Activated CD8-positive, alpha-beta T cell treated with anti-CD3 and anti-CD28 coated beads for 36 hours (primary cell): ENCODE data around the gene HS3ST2. TPM values are rescaled to one million over a fixed set of nuclear protein-coding genes. Genes with fewer than 3 reads are reported as not detected.

Experiments
- ATAC-seq: fragments of 200-7000 bp; cut with Tn5 transposase; one replicate; pipeline ENCODE4 v1.10.0; 2021; ENCODE audit warnings: mild to moderate bottlenecking, moderate library complexity
- CTCF ChIA-PET: fragments of 350-600 bp; sonication (Branson Sonifier 250); formaldehyde crosslinking; loops from one replicate; lab custom pipeline; 2021; ENCODE audit warnings: antibody characterized with exemption; lab: Charles Lee
- POLR2A ChIA-PET: fragments of 350-600 bp; sonication (Branson Sonifier 250); formaldehyde crosslinking; loops from one replicate; lab custom pipeline; 2021; ENCODE audit warnings: antibody characterized with exemption; lab: Charles Lee
- DNase-seq: peaks from one replicate; pipeline ENCODE4 v3.0.0-alpha.2; 2020
- H3K27ac Mint-ChIP-seq: one replicate; pipeline ENCODE4 v1.8.0; 2021; ENCODE audit warnings: mild to moderate bottlenecking, mixed read lengths
- H3K27me3 Mint-ChIP-seq: one replicate; pipeline ENCODE4 v1.8.0; 2021; ENCODE audit warnings: mixed read lengths
- H3K36me3 Mint-ChIP-seq: one replicate; pipeline ENCODE4 v1.8.0; 2021; ENCODE audit warnings: low read depth, mixed read lengths
- H3K4me1 Mint-ChIP-seq: one replicate; pipeline ENCODE4 v1.8.0; 2021; ENCODE audit warnings: low read depth, mixed read lengths
- H3K4me3 Mint-ChIP-seq: one replicate; pipeline ENCODE4 v1.8.0; 2021; ENCODE audit warnings: mild to moderate bottlenecking, moderate library complexity, mixed read lengths
- H3K9me3 Mint-ChIP-seq: one replicate; pipeline ENCODE4 v1.8.0; 2021; ENCODE audit warnings: mixed read lengths
- intact Hi-C: fragments of 100-400 bp; cut with micrococcal nuclease; formaldehyde crosslinking; loops from one replicate; pipeline ENCODE4 v1.10.0; 2022
- total RNA-seq, 2 experiments: library from RNA; stranded (reverse); gene quantifications; one replicate each; pipeline ENCODE4 v1.2.3, GENCODE V29; 2021
- TF ChIP-seq, protein P1 (sequence below): fragments of 200-600 bp; IDR thresholded peaks from one replicate; pipeline ENCODE4 v1.8.0; 2022; ENCODE audit warnings: antibody characterized with exemption, mild to moderate bottlenecking

HS3ST2 gene
- total RNA-seq, 2 experiments from 2014 or later = not detected

DNA sequence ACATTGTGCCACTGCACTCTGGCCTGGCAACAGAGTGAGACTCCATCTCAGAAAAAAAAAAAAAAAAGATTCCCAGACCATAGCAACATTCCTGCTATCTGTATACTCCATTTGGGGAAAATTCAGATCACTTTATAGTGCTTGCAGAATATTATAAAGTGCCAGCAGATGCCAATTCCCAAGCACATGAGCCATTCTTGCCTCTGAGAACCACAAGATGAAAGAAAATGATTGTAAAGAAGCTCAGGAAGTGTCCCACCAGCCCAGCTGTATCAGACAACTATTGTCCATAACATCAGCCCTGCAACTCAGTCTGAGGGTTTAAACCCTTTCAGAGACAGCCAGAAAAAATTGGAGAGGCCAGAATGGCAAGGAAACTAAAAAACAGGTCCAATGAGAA lies 69.0 kb downstream of the HS3ST2 start:
- intact Hi-C loops = no loop called here
- Mint-ChIP-seq H3K4me3 (no peak overlapping the region), H3K36me3 (no peaks in the 10 kb centered on the region), H3K27ac (no peak overlapping the region), H3K9me3 (no peaks in the 10 kb centered on the region), H3K27me3 (peaks cover 5% of the 10 kb centered on the region), H3K4me1 (no peaks in the 10 kb centered on the region)
- TF ChIP-seq, protein P1, sequence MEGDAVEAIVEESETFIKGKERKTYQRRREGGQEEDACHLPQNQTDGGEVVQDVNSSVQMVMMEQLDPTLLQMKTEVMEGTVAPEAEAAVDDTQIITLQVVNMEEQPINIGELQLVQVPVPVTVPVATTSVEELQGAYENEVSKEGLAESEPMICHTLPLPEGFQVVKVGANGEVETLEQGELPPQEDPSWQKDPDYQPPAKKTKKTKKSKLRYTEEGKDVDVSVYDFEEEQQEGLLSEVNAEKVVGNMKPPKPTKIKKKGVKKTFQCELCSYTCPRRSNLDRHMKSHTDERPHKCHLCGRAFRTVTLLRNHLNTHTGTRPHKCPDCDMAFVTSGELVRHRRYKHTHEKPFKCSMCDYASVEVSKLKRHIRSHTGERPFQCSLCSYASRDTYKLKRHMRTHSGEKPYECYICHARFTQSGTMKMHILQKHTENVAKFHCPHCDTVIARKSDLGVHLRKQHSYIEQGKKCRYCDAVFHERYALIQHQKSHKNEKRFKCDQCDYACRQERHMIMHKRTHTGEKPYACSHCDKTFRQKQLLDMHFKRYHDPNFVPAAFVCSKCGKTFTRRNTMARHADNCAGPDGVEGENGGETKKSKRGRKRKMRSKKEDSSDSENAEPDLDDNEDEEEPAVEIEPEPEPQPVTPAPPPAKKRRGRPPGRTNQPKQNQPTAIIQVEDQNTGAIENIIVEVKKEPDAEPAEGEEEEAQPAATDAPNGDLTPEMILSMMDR = no peak
- ChIA-PET POLR2A (no interaction called here), CTCF (interaction anchor here (1.7 to 2.1 kb wide), 2 partner anchors 14 to 16 kb away, joined by 6 read pairs; no protein-coding TSS in a partner anchor)
- no peak for DNase-seq
- ATAC-seq = no peak

DNA sequence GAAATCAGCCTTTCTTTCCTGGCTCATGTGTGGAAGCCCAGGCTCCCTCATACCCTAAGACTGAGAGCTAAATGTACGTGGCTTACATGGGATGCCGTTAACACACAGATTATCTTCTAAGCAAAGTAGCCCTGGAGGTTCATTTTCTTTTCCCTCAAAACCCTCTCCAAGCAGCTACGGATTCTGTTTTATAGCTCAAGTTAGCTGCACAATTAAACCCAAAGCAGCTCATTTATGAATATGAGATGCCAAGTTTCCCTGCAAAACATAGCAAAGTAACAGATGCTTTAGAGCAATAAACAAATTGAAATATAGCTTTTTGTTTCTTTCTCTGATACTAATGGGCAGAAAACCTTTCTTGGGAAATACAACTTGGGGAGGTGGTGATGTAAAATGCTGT lies 72.0 kb downstream of the HS3ST2 start:
- Mint-ChIP-seq H3K27me3 (no peaks in the 10 kb centered on the region), H3K36me3 (no peaks in the 10 kb centered on the region), H3K9me3 (no peaks in the 10 kb centered on the region), H3K27ac (no peak overlapping the region), H3K4me1 (no peaks in the 10 kb centered on the region), H3K4me3 (no peak overlapping the region)
- no peak for DNase-seq
- TF ChIP-seq, protein P1 = no peak
- no peak for ATAC-seq
- CTCF ChIA-PET = no interaction called here
- intact Hi-C loops = no loop called here
- POLR2A ChIA-PET = no interaction called here

DNA sequence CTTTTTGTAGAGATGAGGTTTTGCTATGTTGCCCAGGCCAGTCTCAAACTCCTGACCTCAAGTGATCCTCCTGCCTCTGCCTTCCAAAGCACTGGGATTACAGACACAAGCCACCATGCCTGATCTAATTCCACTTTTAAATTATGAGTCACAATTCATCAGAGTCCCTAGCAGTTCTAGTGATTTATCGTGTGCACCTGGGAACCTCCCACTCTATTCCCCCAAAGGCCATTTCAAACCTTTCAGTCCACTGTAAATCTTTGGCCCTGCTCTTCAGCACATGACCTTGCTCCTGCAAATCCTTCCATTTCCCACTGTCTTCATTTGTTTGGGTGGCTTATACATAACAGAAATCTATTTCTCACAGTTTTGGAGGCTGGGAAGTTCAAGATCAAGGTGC lies 73.0 kb downstream of the HS3ST2 start:
- DNase-seq (no peak), ATAC-seq (no peak)
- CTCF ChIA-PET = no interaction called here
- no peak overlapping the region for H3K27ac Mint-ChIP-seq
- intact Hi-C loops = no loop called here
- H3K4me1 Mint-ChIP-seq = no peaks in the 10 kb centered on the region
- no peaks in the 10 kb centered on the region for H3K36me3 Mint-ChIP-seq
- POLR2A ChIA-PET = no interaction called here
- H3K9me3 Mint-ChIP-seq = no peaks in the 10 kb centered on the region
- TF ChIP-seq, protein P1 = no peak
- H3K27me3 Mint-ChIP-seq = no peaks in the 10 kb centered on the region
- no peak overlapping the region for H3K4me3 Mint-ChIP-seq

DNA sequence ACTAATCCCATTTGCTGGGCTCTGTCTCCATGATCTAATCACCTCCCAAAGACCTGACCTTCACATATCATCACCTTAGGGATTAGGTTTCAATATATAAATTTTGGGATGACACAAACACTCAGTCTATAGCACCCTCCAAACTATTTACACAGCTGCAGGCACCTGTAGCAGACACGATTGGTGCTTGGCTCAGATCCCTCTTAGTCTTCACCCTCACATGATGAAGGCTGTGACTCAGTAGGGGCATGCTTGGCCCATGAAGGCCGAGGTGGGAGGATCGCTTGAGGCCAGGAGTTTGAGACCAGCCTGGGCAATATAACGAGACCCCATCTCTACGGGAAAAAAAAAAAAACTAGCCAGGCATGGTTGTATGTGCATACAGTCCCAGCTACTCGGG lies 73.5 kb downstream of the HS3ST2 start:
- ChIA-PET CTCF (no interaction called here), POLR2A (no interaction called here)
- no peak overlapping the region for H3K4me3 Mint-ChIP-seq
- no peak for DNase-seq
- TF ChIP-seq, protein P1 = no peak
- intact Hi-C loops = no loop called here
- no peak for ATAC-seq
- H3K9me3 Mint-ChIP-seq = no peaks in the 10 kb centered on the region
- no peaks in the 10 kb centered on the region for H3K27me3 Mint-ChIP-seq
- no peak overlapping the region for H3K27ac Mint-ChIP-seq
- H3K36me3 Mint-ChIP-seq = no peaks in the 10 kb centered on the region
- H3K4me1 Mint-ChIP-seq = no peaks in the 10 kb centered on the region

DNA sequence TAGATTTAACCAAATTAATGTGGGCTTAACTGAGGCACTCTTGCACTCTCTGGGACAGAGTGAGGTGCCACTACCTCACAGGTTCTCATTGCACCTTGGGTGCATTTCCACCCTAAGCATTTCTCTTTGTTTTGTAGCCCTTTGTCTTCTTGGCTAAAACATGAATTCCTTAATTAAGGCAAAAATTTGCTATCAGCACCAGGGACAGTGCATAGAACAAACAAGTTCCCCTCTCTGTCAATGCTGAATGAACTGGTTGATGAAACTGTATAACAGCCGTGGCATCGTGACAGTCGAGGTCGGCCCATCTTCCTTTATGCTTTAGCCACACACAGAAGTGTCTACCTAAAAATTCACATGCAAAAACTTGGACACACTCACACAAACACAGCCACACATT lies 74.8 kb downstream of the HS3ST2 start:
- intact Hi-C loops = no loop called here
- Mint-ChIP-seq H3K27ac (no peak overlapping the region), H3K4me1 (no peaks in the 10 kb centered on the region), H3K36me3 (no peaks in the 10 kb centered on the region), H3K27me3 (peaks cover 1% of the 10 kb centered on the region), H3K4me3 (no peak overlapping the region), H3K9me3 (no peaks in the 10 kb centered on the region)
- ATAC-seq = no peak
- CTCF ChIA-PET = interaction anchor here (1.1 kb wide), 1 partner anchor 9 kb away, joined by 3 read pairs; no protein-coding TSS in a partner anchor
- no peak for DNase-seq
- TF ChIP-seq, protein P1 = no peak
- POLR2A ChIA-PET = no interaction called here
